ENCODE measurements around the gene OXCT2. TPM values are rescaled to one million over a fixed set of nuclear protein-coding genes. Genes with fewer than 3 reads are reported as not detected.

The OXCT2 gene
- total and polyA plus RNA-seq, 2 experiments from 2014 or later, result 0.69 to 3.5 TPM

DNA sequence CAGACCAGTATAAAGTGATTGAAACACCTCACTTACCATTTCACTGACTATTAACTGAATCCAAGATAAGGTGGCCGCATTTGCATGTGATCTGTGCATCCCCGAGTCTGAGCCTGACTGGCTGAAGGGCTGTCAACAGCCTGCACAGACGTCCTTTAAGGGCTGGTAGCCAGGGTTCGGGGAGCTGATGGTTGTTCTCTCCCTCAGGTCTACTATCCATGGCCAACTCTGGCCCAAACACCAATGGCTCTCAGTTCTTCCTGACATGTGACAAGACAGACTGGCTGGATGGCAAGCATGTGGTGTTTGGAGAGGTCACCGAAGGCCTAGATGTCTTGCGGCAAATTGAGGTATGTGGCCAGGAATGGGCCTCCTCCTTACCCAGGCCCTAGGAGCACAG lies 18.4 kb downstream of the OXCT2 start:
- in situ Hi-C loops (cut with MboI), result no loop called here
- no peak overlapping the region for H3K9ac ChIP-seq
- TF ChIP-seq EZH2phosphoT487 (IDR thresholded peaks at IDR 0.05; ENCODE audit: insufficient read depth, low read depth) (no peak), EZH2 (IDR thresholded peaks at IDR 0.05; ENCODE audit: insufficient read depth, poor library complexity, severe bottlenecking) (no peak)
- H3K27ac ChIP-seq, result no peak overlapping the region
- H3K9me2 ChIP-seq (ENCODE audit: insufficient read depth), result no peaks in the 10 kb centered on the region
- H3F3A ChIP-seq (ENCODE audit: insufficient read depth), result no peaks in the 10 kb centered on the region
- 90 to 93% methylated on average over 6 of the region's 6 CpGs for WGBS, 2 experiments (ENCODE audit: low coverage in 1 of 2, low lambda C conversion rate in 2 of 2, missing lambda C conversion rate in 2 of 2)
- H3K4me2 ChIP-seq (ENCODE audit: unreplicated experiment), result no peak overlapping the region
- H4K20me1 ChIP-seq (ENCODE audit: insufficient read depth), result no peaks in the 10 kb centered on the region
- DNase-seq, result no peak
- no peaks in the 10 kb centered on the region for H3K9me3 ChIP-seq (ENCODE audit: low read depth)
- no peaks in the 10 kb centered on the region for H3K79me2 ChIP-seq (ENCODE audit: insufficient read depth)
- no peaks in the 10 kb centered on the region for H3K4me1 ChIP-seq (ENCODE audit: insufficient read depth)
- H3K4me3 ChIP-seq, result no peak overlapping the region
- no peaks in the 10 kb centered on the region for H3K27me3 ChIP-seq (replicated peaks; ENCODE audit: insufficient read depth)
- peaks cover 44% of the 10 kb centered on the region for H3K36me3 ChIP-seq (ENCODE audit: low read depth)
- H2AFZ ChIP-seq, result no peak overlapping the region

DNA sequence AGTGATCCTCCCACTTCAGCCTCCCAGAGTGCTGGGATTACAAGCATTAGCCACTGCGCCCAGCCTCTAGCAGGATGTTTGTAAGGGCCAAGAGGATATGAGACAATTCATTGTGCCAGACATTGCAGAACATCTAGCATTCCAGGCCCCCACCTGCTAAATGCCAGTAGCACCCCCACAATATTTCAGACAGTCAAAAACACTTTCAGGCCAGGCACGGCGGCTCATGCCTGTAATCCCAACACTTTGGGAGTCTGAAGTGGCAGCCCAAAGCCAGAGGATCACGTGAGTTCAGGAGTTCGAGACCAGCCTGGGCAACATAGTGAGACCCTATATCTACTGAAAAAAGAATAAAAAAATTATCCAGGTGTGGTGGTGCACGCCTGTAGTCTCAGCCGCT lies 19.6 kb downstream of the OXCT2 start:
- Histone ChIP-seq H4K20me1 (ENCODE audit: insufficient read depth) (no peaks in the 10 kb centered on the region), H3K27ac (no peak overlapping the region), H3K9ac (no peak overlapping the region), H3K36me3 (ENCODE audit: low read depth) (peaks cover 46% of the 10 kb centered on the region), H3K27me3 (replicated peaks; ENCODE audit: insufficient read depth) (no peaks in the 10 kb centered on the region), H3K79me2 (ENCODE audit: insufficient read depth) (no peaks in the 10 kb centered on the region), H3K4me2 (ENCODE audit: unreplicated experiment) (no peak overlapping the region), H3K4me3 (no peak overlapping the region), H3F3A (ENCODE audit: insufficient read depth) (no peaks in the 10 kb centered on the region), H3K4me1 (ENCODE audit: insufficient read depth) (no peaks in the 10 kb centered on the region), H3K9me3 (ENCODE audit: low read depth) (no peaks in the 10 kb centered on the region), H2AFZ (no peak overlapping the region), H3K9me2 (ENCODE audit: insufficient read depth) (no peaks in the 10 kb centered on the region)
- DNase-seq, result no peak
- WGBS, 2 experiments (ENCODE audit: low coverage in 1 of 2, low lambda C conversion rate in 2 of 2, missing lambda C conversion rate in 2 of 2), result 95 to 98% methylated on average over 7 of the region's 7 CpGs
- in situ Hi-C loops (cut with MboI), result no loop called here
- TF ChIP-seq EZH2phosphoT487 (IDR thresholded peaks at IDR 0.05; ENCODE audit: insufficient read depth, low read depth), result no peak
- no peak for TF ChIP-seq EZH2 (IDR thresholded peaks at IDR 0.05; ENCODE audit: insufficient read depth, poor library complexity, severe bottlenecking)

DNA sequence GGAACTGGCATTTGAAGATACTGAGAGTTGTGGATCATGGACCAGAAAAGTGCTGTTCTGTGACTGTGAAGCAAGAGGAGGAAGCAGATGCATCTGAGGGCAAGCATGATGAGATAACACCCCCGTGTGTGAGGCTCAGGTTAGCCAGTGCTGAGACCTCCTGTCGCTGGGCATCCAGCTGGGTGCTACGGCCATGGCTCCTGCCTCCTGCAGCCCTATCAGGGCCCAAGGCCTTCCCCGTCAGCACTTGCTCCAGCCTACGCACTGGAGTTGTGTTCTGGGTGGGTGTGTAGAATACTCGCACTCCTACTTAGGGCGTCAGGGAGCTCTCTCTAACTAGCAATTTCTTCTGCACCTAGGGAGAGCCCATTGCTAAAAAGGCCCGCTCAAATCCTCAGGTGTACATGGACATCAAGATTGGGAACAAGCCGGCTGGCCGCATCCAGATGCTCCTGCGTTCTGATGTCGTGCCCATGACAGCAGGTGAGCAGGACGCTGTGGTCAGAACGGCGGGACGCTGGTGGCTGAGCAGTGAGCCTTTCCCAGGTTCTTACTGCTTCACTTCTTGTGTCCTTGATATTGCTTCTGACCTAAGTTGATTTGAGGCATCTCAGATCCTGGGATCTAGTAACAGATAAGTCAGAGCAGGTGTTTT lies 26.0 kb downstream of the OXCT2 start:
- Histone ChIP-seq H3K36me3 (ENCODE audit: low read depth) (peaks cover 68% of the 10 kb centered on the region), H4K20me1 (ENCODE audit: insufficient read depth) (no peaks in the 10 kb centered on the region), H3K27me3 (replicated peaks; ENCODE audit: insufficient read depth) (no peaks in the 10 kb centered on the region), H3K9me3 (ENCODE audit: low read depth) (no peaks in the 10 kb centered on the region), H3F3A (ENCODE audit: insufficient read depth) (no peaks in the 10 kb centered on the region), H3K4me2 (ENCODE audit: unreplicated experiment) (no peak overlapping the region), H3K4me3 (no peak overlapping the region), H3K4me1 (ENCODE audit: insufficient read depth) (peaks cover 8% of the 10 kb centered on the region), H3K79me2 (ENCODE audit: insufficient read depth) (peaks cover 20% of the 10 kb centered on the region), H3K9me2 (ENCODE audit: insufficient read depth) (no peaks in the 10 kb centered on the region), H2AFZ (no peak overlapping the region), H3K27ac (no peak overlapping the region), H3K9ac (no peak overlapping the region)
- TF ChIP-seq EZH2phosphoT487 (IDR thresholded peaks at IDR 0.05; ENCODE audit: insufficient read depth, low read depth), result no peak
- DNase-seq, result no peak
- WGBS, 2 experiments (ENCODE audit: low coverage in 1 of 2, low lambda C conversion rate in 2 of 2, missing lambda C conversion rate in 2 of 2), result 97% methylated on average over 16 of the region's 16 CpGs
- in situ Hi-C loops (cut with MboI), result no loop called here

DNA sequence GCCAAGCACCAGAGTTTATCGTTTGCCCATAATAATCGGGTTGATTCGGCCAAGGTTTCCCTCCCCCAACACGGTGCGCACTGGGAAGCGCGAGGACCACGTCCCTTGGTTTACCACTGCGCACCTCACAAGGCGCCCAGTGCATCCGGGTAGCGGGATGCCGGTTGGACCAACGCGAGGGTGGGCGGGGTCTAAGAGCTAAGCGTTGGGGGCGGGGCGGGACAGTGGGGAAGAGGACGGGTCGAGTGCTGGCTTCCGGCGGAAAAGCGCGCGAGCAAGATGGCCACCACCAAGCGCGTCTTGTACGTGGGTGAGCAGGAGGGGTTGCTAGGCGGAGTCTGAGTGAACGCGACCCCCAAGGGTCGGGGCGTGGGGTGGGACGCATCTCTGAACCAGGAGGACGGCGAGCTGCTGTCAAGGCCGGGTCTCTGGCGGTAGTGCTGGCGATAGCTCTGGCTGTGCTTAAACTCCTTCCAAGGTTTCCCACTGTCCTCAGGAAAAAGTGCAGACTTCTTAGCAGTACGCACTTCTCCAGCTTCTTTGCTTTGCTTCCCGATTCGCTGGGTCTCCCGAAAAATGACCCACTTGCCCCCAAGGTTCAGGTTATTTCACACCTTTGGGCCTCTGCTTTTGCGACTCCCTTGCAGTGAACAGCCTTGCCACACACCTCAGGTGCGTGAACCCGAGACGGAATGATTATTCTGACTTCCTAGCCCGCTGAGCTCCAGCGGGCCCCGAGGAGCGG lies 32.4 kb downstream of the OXCT2 start, which contains the start of gene PPIE:
Gene PPIE (plus strand): TSS at position 261 of the 745 bp plus-strand sequence. CDS start 19 bp downstream, at position 280.
- Histone ChIP-seq H3K4me2 (ENCODE audit: unreplicated experiment) (peak within 1 kb of the TSS; percentile 88), H3F3A (ENCODE audit: insufficient read depth) (no peaks in the 10 kb centered on the region), H3K4me1 (ENCODE audit: insufficient read depth) (peaks cover 16% of the 10 kb centered on the region), H3K36me3 (ENCODE audit: low read depth) (peaks cover 26% of the 10 kb centered on the region; the same call in 1 of the 2 replicates), H4K20me1 (ENCODE audit: insufficient read depth) (no peaks in the 10 kb centered on the region), H3K9me2 (ENCODE audit: insufficient read depth) (no peaks in the 10 kb centered on the region), H3K79me2 (ENCODE audit: insufficient read depth) (peaks cover 34% of the 10 kb centered on the region), H3K4me3 (peak within 1 kb of the TSS; percentile 92), H3K27me3 (replicated peaks; ENCODE audit: insufficient read depth) (peaks cover 2% of the 10 kb centered on the region; the same call in 1 of the 2 replicates), H2AFZ (peak within 1 kb of the TSS; percentile 94), H3K9ac (peak within 1 kb of the TSS; percentile 88), H3K9me3 (ENCODE audit: low read depth) (no peaks in the 10 kb centered on the region), H3K27ac (peak within 1 kb of the TSS; percentile 47)
- 2 to 4% methylated on average over 37 to 41 of the region's 52 CpGs for WGBS, 2 experiments (ENCODE audit: low coverage in 1 of 2, low lambda C conversion rate in 2 of 2, missing lambda C conversion rate in 2 of 2)
- peak; percentile 98 for DNase-seq
- TF ChIP-seq EZH2 (IDR thresholded peaks at IDR 0.05; ENCODE audit: insufficient read depth, poor library complexity, severe bottlenecking), result no peak
- in situ Hi-C loops (cut with MboI), result no loop called here
